K562 (cell line): ENCODE results near the gene KL. TPM values are rescaled to one million over a fixed set of nuclear protein-coding genes. Genes with fewer than 3 reads are reported as not detected.

ENCODE experiments used
- ATAC-seq: fragments of 200-7000 bp; cut with Tn5 transposase; 3 replicates; pipeline ENCODE4 v1.9.1; 2020; ENCODE audit warnings: moderate library complexity
- BruUV-seq: library from RNA; stranded (reverse); fragments of 400-500 nt; replicated peaks from 2 replicates; lab custom pipeline; 2021; lab: Mats Ljungman, UMichigan
- CTCF ChIA-PET: fragments of 300-600 bp; formaldehyde crosslinking; extraction: SDS; loops from one replicate; lab custom pipeline; 2021; ENCODE audit warnings: low intra/inter-chr PET ratio; lab: Yijun Ruan, JAX
- POLR2A ChIA-PET: fragments of 300-600, 350-650 bp; sonication (Branson Sonifier 250); formaldehyde crosslinking; extraction: SDS; loops from one replicate; lab custom pipeline; 2021; ENCODE audit warnings: antibody characterized with exemption, inconsistent platforms; lab: Yijun Ruan, JAX
- DNase-seq, 4 experiments: peaks; one replicate each; pipeline versions ENCODE4 v3.0.0 to v3.0.0-alpha.2; 2011 to 2018; ENCODE audit warnings: low spot score in 3 of 4, mixed read lengths in 3 of 4; ENCODE audit errors: extremely low read depth in 1 of 4
- FAIRE-seq: peaks from 2 replicates; lab custom pipeline; 2011; peaks lifted over from hg19 to GRCh38; lab: Jason Lieb, UNC
- H2AFZ ChIP-seq: 2 replicates; pipeline ENCODE4 v1.6.0; 2011; ENCODE audit warnings: low read depth, low read length, control low read depth, inconsistent platforms
- H3K27ac ChIP-seq: fragments of 200-600 bp; 3 replicates; pipeline ENCODE4 v1.8.0; 2011; ENCODE audit warnings: low read depth, mild to moderate bottlenecking, control low read depth, inconsistent platforms, low read length, moderate library complexity, mixed read lengths; ENCODE audit errors: extremely low read depth
- H3K27me3 ChIP-seq, 2 experiments: fragments of 300-600 bp in 1 of 2; 2 replicates in 1 of 2; 3 replicates in 1 of 2; pipeline versions ENCODE4 v1.6.0 to v1.8.0; 2011; ENCODE audit warnings: inconsistent platforms in 2 of 2, low read length in 2 of 2, mild to moderate bottlenecking in 1 of 2, mixed read lengths in 1 of 2, moderate library complexity in 1 of 2; ENCODE audit not compliant: control insufficient read depth in 2 of 2, insufficient read depth in 2 of 2
- H3K36me3 ChIP-seq: fragments of 300-600 bp; 3 replicates; pipeline ENCODE4 v1.8.0; 2011; ENCODE audit warnings: mild to moderate bottlenecking, low read length, inconsistent platforms; ENCODE audit not compliant: control insufficient read depth, insufficient read depth
- H3K4me1 ChIP-seq, 2 experiments: fragments of 200-600 bp in 1 of 2; replicated peaks in 1 of 2; 2 replicates in 1 of 2; 3 replicates in 1 of 2; pipeline versions ENCODE4 v1.5.1 to v1.8.0; 2011; ENCODE audit warnings: inconsistent platforms in 2 of 2, low read length in 2 of 2, mild to moderate bottlenecking in 1 of 2, mixed read lengths in 1 of 2, moderate library complexity in 1 of 2; ENCODE audit not compliant: control insufficient read depth in 2 of 2, insufficient read depth in 2 of 2
- H3K4me2 ChIP-seq: 2 replicates; pipeline ENCODE4 v1.6.1; 2011; ENCODE audit warnings: low read length, control low read depth, inconsistent platforms, mixed read lengths; ENCODE audit not compliant: insufficient read depth
- H3K4me3 ChIP-seq: fragments of 200-600 bp; sonication (generic), shearing (Covaris generic); 2 replicates; pipeline ENCODE4 v1.5.1; 2016; ENCODE audit warnings: control low read depth, inconsistent platforms
- H3K79me2 ChIP-seq: fragments of 200-600 bp; 3 replicates; pipeline ENCODE4 v1.8.0; 2011; ENCODE audit warnings: low read length, inconsistent platforms; ENCODE audit not compliant: control insufficient read depth, insufficient read depth
- H3K9ac ChIP-seq, 2 experiments: 2 replicates each; pipeline versions ENCODE4 v1.6.0 to v1.6.1; 2011; ENCODE audit warnings: low read depth in 2 of 2, low read length in 2 of 2, control low read depth in 1 of 2, inconsistent platforms in 1 of 2, mild to moderate bottlenecking in 1 of 2, mixed read lengths in 1 of 2; ENCODE audit not compliant: insufficient read depth in 1 of 2
- H3K9me1 ChIP-seq: one replicate; pipeline ENCODE4 v1.6.0; 2011; ENCODE audit warnings: inconsistent platforms, mild to moderate bottlenecking, low read length, moderate library complexity; ENCODE audit not compliant: control insufficient read depth, insufficient read depth
- H3K9me3 ChIP-seq: replicated peaks from 2 replicates; pipeline ENCODE4 v1.5.1; 2011; ENCODE audit warnings: low read depth, low read length, inconsistent platforms; ENCODE audit not compliant: control insufficient read depth, insufficient read depth
- H4K20me1 ChIP-seq: replicated peaks from 2 replicates; pipeline ENCODE4 v1.6.1; 2011; ENCODE audit warnings: low read length, inconsistent platforms, mixed read lengths; ENCODE audit not compliant: control insufficient read depth, insufficient read depth
- ASH1L ChIP-seq: fragments of 450-650 bp; IDR thresholded peaks from 2 replicates; pipeline ENCODE4 v1.6.1; 2018; ENCODE audit warnings: borderline replicate concordance, mild to moderate bottlenecking, low read depth; ENCODE audit not compliant: partially characterized antibody
- BHLHE40 ChIP-seq: IDR thresholded peaks from 2 replicates; pipeline ENCODE4 v1.6.1; 2011; ENCODE audit warnings: low read length, improper control_type of control experiment
- ETV6 ChIP-seq, 3 experiments: fragments of 150-350 bp in 1 of 3; sonication (generic) in 1 of 3; formaldehyde crosslinking in 1 of 3; IDR thresholded peaks; 2 replicates each; pipeline versions ENCODE4 v1.6.1 to v1.8.0; 2014 to 2022; ENCODE audit warnings: borderline replicate concordance in 2 of 3, low read depth in 2 of 3, antibody characterized with exemption in 1 of 3, low read length in 1 of 3, mild to moderate bottlenecking in 1 of 3, missing genetic modification reagents in 1 of 3
- FOXJ3 ChIP-seq: sonication (generic); formaldehyde crosslinking; IDR thresholded peaks from 2 replicates; pipeline ENCODE4 v1.4.0; 2020; ENCODE audit warnings: mild to moderate bottlenecking, missing genetic modification reagents
- SMARCA4 ChIP-seq: fragments of 450-650 bp; IDR thresholded peaks from 2 replicates; pipeline ENCODE4 v1.6.1; 2016
- WGBS: fragments of 100-300 bp; shearing (Covaris generic); methylation state at CpG from one replicate; pipeline ENCODE4 v1.1.6; 2016; ENCODE audit warnings: low coverage, mixed read lengths; ENCODE audit not compliant: insufficient coverage; ENCODE audit errors: missing lambda C conversion rate; 5-methylcytosine and 5-hydroxymethylcytosine counted together
- in situ Hi-C: fragments of 300-500 bp; cut with MboI; formaldehyde crosslinking; loops from 4 replicates; pipeline ENCODE4 v1.15.0; 2018; ENCODE audit warnings: inconsistent platforms, mixed read lengths
- intact Hi-C: fragments of 100-400 bp; cut with micrococcal nuclease; formaldehyde crosslinking; loops from 2 replicates; pipeline ENCODE4 v1.14.2; 2022
- polyA plus RNA-seq, 8 experiments: library from polyadenylated mRNA; depleted of rRNA in 4 of 8; stranded (reverse) in 5 of 8; unstranded in 3 of 8; fragments of >200 nt; fragmentation: Nextera tagmentation in 2 of 8; fragmentation: Illumina TruSeq in 1 of 8; extraction: Ambion mirVana in 2 of 8; extraction: Trizol in 1 of 8; gene quantifications; 2 replicates each; pipeline versions ENCODE4 v1.2.1 to v1.2.3, GENCODE V29; 2011 to 2014; ENCODE audit warnings: inconsistent platforms in 1 of 8, missing spikeins in 1 of 8
- total RNA-seq, 7 experiments: library from RNA; depleted of rRNA in 6 of 7; stranded (reverse); fragments of >200 nt in 6 of 7; fragmentation: Illumina TruSeq in 2 of 7; extraction: Trizol in 2 of 7; gene quantifications; 2 replicates each; pipeline versions ENCODE4 v1.2.1 to v1.2.3, GENCODE V29; 2011 to 2021; ENCODE audit warnings: low replicate concordance in 1 of 7
- TF ChIP-seq, protein P1 (sequence below): fragments of 250-450 bp; sonication (Bioruptor Pico); IDR thresholded peaks from 2 replicates; pipeline ENCODE4 v1.6.1; 2021; ENCODE audit warnings: mild to moderate bottlenecking
- TF ChIP-seq, protein P2 (sequence below): fragments of 250-450 bp; sonication (Bioruptor Pico); IDR thresholded peaks from 2 replicates; pipeline ENCODE4 v1.5.0; 2021

Gene KL
- total and polyA plus RNA-seq, 9 of the 15 experiments (the other 6 are each of a cell fraction or from before 2014, with no cell fraction given) = not detected

- Histone ChIP-seq H3K27ac (no peak overlapping the region), H4K20me1 (no peaks in the 10 kb centered on the region), H3K9me1 (no peaks in the 10 kb centered on the region), H2AFZ (no peak overlapping the region), H3K4me2 (no peak overlapping the region), H3K9ac (no peak overlapping the region), H3K27me3 (no peaks in the 10 kb centered on the region), H3K4me1 (no peaks in the 10 kb centered on the region), H3K79me2 (no peaks in the 10 kb centered on the region), H3K4me3 (no peak overlapping the region), H3K9me3 (no peaks in the 10 kb centered on the region), H3K36me3 (no peaks in the 10 kb centered on the region)
- DNase-seq (no peak), FAIRE-seq (no peak), ATAC-seq (no peak)
- no peak for TF ChIP-seq ASH1L
- no peak for TF ChIP-seq SMARCA4
- TF ChIP-seq BHLHE40 = no peak
- TF ChIP-seq ETV6 (IDR thresholded peaks at IDR 0.05; ENCODE audit: borderline replicate concordance in 1 of 2, low read depth in 2 of 2, low read length in 1 of 2) = no peak
- no peak for TF ChIP-seq ETV6 (CRISPR knock-in tag; IDR thresholded peaks at IDR 0.05; ENCODE audit: borderline replicate concordance)
- no peak for TF ChIP-seq FOXJ3
- TF ChIP-seq, protein P1, sequence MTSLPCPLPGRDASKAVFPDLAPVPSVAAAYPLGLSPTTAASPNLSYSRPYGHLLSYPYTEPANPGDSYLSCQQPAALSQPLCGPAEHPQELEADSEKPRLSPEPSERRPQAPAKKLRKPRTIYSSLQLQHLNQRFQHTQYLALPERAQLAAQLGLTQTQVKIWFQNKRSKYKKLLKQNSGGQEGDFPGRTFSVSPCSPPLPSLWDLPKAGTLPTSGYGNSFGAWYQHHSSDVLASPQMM = no peak
- TF ChIP-seq, protein P2, sequence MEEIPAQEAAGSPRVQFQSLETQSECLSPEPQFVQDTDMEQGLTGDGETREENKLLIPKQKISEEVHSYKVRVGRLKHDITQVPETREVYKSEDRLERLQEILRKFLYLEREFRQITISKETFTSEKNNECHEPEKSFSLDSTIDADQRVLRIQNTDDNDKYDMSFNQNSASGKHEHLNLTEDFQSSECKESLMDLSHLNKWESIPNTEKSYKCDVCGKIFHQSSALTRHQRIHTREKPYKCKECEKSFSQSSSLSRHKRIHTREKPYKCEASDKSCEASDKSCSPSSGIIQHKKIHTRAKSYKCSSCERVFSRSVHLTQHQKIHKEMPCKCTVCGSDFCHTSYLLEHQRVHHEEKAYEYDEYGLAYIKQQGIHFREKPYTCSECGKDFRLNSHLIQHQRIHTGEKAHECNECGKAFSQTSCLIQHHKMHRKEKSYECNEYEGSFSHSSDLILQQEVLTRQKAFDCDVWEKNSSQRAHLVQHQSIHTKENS (CRISPR knock-in tag) = no peak
- in situ Hi-C loops = no loop called here
- no TSS peak for BruUV-seq
- 2% methylated on average over 7 of the region's 7 CpGs for WGBS
- intact Hi-C loops = no loop called here
- CTCF ChIA-PET = no interaction called here
- POLR2A ChIA-PET = no interaction called here
Observed at GRCh38 chr13:32976056-32976805, 40.0 kb upstream of the KL start.
